ENCODE data around the gene PCDHGB5.
A peak's percentile ranks its signal among the peaks of the same experiment; 100 is the strongest.
"Not testable (repeated sequence)": the region's sequence is repeated elsewhere in the genome, so short reads cannot be mapped to it uniquely, and the experiment has no call there.

Gene PCDHGB5

DNA sequence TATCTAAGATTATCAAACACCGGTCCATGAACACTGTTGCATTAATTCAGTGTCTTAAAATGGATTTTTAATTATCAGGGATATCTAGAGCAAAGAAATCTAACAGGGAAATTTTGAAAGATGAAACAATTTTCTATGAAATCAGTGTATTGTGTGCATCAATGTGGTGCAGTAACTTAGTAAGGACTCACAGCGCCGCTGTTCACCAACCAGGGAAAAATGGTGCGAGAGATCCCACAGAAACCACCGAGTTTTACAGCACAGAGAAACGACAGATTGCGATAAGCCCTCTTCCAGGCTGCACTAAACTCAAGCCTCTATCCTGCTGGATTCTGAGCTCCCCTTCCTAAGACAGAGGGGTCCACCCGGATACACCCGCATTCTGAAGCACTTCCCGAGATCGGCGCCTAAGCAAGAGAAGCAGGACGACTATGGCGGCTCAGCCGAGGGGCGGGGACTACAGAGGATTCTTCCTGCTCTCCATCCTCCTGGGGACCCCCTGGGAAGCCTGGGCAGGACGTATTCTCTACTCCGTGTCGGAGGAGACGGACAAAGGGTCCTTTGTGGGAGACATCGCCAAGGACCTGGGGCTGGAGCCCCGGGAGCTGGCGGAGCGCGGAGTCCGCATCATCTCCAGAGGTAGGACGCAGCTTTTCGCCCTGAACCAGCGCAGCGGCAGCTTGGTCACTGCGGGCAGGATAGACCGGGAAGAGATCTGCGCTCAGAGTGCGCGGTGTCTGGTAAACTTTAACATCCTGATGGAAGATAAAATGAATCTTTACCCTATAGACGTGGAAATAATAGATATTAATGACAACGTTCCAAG is 15.1 kb upstream of the PCDHGB5 start, which contains the start of gene PCDHGA7:
TSS of gene PCDHGA7 (plus strand) at position 274 of the 826 bp plus-strand sequence. CDS start at position 432, 158 bp downstream.
- DNase-seq (ENCODE audit: low spot score): no peak

DNA sequence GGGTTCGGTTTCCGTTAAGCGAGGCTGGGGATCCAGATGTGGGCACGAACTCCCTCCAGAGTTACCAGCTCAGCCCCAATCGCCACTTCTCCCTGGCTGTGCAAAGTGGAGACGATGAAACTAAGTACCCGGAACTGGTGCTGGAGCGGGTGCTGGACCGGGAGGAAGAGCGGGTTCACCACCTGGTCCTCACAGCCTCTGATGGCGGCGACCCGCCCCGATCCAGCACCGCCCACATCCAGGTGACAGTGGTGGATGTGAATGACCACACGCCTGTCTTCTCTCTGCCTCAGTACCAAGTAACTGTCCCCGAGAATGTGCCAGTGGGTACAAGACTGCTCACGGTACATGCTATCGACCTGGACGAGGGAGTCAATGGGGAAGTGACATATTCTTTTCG is 14.4 kb upstream of the PCDHGB5 start:
- no peak for DNase-seq (ENCODE audit: low spot score)

DNA sequence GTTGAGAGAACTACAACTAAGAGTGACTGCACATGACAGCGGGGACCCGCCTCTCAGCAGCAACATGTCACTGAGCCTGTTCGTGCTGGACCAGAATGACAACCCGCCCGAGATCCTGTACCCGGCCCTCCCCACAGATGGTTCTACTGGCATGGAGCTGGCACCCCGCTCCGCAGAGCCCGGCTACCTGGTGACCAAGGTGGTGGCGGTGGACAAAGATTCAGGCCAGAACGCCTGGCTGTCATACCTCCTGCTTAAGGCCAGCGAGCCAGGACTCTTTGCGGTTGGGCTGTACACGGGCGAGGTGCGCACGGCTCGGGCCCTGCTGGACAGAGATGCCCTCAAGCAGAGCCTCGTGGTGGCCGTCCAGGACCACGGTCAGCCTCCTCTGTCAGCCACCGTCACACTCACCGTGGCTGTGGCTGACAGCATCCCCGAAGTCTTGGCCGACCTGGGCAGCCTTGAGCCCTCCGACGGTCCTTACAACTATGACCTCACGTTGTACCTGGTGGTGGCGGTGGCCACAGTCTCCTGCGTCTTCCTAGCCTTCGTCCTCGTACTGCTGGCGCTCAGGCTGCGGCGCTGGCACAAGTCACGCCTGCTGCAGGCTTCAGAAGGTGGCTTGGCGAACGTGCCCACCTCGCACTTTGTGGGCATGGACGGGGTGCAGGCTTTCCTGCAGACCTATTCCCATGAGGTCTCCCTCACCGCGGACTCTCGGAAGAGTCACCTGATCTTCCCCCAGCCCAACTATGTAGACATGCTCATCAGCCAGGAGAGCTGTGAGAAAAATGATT is 13.1 kb upstream of the PCDHGB5 start:
- DNase-seq (ENCODE audit: low spot score): no peak

DNA sequence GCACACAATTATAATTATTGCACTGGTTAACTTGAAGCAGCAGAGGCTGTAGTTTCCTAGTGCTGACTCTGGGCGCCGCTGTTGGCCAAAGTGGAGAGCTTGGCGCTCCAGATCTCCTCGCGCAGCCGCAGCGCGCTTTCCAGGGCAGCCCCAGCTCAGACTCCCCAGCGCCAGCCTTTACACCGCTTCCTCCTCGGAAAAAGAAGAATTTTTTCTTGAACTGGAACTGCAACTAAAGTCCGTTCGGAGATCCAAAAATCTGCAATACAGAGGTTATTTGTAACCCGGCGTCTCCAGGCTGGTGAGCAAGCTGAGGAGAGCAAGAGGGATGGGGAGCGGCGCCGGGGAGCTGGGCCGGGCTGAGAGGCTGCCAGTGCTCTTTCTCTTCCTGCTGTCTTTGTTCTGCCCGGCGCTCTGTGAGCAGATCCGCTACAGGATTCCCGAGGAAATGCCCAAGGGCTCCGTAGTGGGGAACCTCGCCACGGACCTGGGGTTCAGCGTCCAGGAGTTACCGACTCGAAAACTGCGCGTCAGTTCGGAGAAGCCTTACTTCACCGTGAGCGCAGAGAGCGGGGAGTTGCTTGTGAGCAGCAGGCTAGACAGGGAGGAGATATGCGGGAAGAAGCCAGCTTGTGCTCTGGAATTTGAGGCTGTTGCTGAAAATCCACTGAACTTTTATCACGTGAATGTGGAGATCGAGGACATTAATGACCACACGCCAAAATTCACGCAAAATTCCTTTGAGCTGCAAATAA is 10.0 kb upstream of the PCDHGB5 start, which contains the start of gene PCDHGB4:
TSS of gene PCDHGB4 (plus strand) at position 142 of the 755 bp plus-strand sequence. CDS start at position 329, 187 bp downstream.
- not testable (repeated sequence) for DNase-seq (ENCODE audit: low spot score)

DNA sequence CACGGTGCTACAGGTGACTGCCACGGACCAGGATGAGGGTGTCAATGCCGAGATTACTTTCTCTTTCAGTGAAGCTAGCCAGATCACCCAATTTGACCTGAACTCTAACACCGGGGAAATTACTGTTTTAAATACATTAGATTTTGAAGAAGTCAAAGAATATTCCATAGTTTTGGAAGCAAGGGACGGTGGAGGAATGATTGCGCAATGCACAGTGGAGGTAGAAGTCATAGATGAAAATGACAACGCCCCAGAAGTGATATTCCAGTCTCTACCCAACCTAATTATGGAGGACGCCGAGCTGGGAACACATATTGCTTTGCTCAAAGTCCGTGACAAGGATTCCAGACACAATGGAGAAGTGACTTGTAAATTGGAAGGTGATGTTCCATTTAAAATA is 9.1 kb upstream of the PCDHGB5 start:
- DNase-seq (ENCODE audit: low spot score): no peak

DNA sequence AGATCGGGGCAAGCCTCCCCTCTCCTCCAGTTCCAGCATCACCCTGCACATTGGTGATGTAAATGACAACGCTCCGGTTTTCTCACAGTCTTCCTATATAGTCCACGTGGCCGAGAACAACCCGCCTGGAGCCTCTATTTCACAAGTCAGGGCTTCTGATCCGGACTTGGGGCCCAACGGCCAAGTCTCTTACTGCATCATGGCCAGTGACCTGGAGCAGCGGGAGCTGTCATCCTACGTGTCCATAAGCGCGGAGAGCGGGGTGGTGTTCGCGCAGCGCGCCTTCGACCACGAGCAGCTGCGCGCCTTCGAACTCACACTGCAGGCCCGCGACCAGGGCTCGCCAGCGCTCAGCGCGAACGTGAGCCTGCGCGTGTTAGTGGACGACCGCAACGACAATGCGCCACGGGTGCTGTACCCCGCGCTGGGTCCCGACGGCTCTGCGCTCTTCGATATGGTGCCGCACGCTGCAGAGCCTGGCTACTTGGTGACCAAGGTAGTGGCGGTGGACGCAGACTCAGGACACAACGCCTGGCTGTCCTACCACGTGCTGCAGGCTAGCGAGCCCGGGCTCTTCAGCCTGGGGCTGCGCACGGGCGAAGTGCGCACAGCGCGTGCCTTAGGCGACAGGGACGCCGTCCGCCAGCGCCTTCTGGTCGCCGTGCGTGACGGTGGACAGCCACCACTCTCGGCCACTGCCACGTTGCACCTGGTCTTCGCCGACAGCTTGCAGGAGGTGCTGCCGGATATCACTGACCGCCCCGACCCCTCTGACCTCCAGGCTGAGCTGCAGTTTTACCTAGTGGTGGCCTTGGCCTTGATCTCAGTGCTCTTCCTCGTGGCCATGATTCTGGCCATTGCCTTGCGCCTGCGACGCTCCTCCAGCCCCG is 8.3 kb upstream of the PCDHGB5 start:
- no peak for DNase-seq (ENCODE audit: low spot score)

DNA sequence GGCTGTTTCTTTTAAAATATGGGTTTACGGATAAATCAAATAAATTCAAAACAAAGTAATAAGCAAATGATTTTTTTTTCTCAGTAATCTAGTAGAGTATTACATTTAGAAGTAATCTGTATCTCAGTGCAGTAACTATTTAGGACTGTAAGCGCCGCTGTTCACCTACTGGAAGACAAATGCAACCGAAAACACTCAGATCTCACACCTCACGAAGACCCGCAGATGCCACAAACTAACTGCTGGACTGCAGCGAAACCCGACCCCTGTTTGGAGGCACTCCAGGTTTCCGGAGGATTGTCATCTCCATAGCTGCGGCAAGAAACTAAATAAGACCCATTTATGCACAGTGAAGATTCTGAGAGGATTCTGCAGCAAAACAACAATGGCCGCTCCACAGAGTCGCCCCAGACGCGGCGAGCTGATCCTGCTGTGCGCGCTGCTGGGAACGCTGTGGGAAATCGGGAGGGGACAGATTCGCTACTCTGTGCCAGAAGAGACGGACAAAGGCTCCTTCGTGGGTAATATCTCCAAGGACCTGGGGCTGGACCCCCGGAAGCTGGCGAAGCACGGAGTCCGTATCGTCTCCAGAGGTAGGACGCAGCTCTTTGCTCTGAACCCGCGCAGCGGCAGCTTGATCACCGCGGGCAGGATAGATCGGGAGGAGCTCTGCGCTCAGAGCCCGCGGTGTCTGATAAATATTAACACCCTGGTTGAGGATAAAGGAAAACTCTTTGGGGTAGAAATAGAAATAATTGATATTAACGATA is 5.1 kb upstream of the PCDHGB5 start, which contains the start of gene PCDHGA8:
TSS of gene PCDHGA8 (plus strand) at position 205 of the 770 bp plus-strand sequence. CDS start at position 386, 181 bp downstream.
- no peak for DNase-seq (ENCODE audit: low spot score)

DNA sequence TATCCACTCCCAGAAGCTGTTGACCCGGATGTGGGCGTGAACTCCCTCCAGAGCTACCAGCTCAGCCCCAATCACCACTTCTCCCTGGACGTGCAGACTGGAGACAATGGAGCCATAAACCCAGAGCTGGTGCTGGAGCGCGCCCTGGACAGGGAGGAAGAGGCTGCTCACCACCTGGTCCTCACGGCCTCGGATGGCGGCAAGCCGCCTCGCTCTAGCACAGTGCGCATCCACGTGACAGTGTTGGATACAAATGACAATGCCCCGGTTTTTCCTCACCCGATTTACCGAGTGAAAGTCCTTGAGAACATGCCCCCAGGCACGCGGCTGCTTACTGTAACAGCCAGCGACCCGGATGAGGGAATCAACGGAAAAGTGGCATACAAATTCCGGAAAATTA is 4.5 kb upstream of the PCDHGB5 start:
- no peak for DNase-seq (ENCODE audit: low spot score)

DNA sequence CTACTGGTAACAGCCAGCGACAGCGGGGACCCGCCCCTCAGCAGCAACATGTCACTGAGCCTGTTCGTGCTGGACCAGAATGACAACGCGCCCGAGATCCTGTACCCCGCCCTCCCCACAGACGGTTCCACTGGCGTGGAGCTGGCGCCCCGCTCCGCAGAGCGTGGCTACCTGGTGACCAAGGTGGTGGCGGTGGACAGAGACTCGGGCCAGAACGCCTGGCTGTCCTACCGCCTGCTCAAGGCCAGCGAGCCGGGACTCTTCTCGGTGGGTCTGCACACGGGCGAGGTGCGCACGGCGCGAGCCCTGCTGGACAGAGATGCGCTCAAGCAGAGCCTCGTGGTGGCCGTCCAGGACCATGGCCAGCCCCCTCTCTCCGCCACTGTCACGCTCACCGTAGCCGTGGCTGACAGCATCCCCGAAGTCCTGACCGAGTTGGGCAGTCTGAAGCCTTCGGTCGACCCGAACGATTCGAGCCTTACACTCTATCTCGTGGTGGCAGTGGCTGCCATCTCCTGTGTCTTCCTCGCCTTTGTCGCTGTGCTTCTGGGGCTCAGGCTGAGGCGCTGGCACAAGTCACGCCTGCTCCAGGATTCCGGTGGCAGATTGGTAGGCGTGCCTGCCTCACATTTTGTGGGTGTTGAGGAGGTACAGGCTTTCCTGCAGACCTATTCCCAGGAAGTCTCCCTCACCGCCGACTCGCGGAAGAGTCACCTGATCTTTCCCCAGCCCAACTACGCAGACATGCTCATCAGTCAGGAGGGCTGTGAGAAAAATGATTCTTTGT is 3.2 kb upstream of the PCDHGB5 start:
- DNase-seq (ENCODE audit: low spot score): not testable (repeated sequence)

DNA sequence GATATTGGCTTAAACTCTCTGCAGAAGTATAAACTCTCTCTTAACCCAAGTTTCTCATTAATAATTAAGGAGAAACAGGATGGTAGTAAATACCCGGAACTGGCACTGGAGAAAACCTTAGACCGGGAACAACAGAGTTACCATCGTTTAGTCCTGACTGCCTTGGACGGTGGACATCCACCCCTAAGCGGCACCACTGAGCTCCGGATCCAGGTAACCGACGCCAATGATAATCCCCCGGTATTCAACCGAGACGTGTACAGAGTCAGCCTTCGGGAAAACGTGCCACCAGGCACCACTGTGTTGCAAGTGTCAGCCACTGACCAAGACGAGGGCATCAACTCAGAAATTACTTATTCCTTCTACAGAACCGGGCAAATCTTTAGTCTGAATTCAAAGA is 861 bp downstream of the PCDHGB5 start:
- no peak for DNase-seq (ENCODE audit: low spot score)

DNA sequence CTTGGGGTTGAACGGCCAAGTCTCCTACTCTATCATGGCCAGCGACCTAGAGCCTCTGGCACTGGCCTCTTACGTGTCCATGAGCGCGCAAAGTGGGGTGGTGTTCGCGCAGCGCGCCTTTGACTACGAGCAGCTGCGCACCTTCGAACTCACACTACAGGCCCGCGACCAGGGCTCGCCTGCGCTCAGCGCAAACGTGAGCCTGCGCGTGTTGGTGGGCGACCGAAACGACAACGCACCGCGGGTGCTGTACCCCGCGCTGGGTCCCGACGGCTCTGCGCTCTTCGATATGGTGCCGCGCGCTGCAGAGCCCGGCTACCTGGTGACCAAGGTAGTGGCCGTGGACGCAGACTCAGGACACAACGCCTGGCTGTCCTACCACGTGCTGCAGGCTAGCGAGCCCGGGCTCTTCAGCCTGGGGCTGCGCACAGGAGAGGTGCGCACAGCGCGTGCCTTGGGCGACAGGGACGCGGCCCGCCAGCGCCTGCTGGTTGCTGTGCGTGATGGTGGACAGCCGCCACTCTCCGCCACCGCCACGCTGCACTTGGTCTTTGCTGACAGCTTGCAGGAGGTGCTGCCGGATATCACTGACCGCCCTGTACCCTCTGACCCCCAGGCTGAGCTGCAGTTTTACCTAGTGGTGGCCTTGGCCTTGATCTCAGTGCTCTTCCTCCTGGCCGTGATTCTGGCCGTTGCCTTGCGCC is 2.0 kb downstream of the PCDHGB5 start:
- DNase-seq (ENCODE audit: low spot score): no peak

DNA sequence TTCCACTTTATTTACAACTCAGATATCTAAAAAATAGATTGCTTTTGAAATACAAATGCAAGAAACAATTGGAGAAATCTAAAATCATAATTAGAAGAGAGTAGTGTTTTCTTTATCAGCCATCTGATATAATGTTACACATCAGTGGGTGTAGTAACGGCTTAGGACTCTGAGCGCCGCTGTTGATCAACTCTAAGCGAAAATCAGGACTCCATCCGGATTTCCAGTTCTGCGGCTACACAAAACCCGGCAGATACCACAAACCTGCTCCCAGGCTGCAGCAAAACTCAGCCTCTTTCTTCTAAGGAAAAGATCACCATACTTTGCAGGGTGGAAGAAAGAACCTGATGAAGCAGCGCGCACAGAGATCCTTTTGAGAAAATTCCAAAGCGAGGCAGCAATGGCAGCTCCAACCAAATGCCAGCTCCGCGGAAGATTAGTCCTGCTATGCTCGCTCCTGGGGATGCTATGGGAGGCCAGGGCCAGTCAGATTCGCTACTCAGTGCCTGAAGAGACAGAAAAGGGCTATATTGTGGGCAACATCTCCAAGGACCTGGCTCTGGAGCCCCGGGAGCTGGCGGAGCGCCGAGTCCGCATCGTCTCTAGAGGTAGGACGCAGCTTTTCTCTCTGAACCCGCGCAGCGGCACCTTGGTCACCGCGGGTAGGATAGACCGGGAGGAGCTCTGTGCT is 5.0 kb downstream of the PCDHGB5 start, which contains the start of gene PCDHGA9:
TSS of gene PCDHGA9 (plus strand) at position 226 of the 691 bp plus-strand sequence. CDS start at position 401, 175 bp downstream.
- DNase-seq (ENCODE audit: low spot score): peak; percentile 36

DNA sequence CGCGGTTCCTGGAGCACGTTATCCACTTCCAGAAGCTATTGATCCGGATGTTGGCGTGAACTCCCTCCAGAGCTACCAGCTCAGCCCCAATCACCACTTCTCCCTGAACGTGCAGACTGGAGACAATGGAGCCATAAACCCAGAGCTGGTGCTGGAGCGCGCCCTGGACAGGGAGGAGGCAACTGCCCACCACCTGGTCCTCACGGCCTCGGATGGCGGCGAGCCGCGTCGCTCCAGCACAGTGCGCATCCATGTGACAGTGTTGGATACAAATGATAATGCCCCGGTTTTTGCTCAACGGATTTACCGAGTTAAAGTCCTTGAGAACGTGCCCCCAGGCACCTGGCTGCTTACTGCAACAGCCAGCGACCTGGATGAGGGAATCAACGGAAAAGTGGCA is 5.6 kb downstream of the PCDHGB5 start:
- DNase-seq (ENCODE audit: low spot score): no peak

DNA sequence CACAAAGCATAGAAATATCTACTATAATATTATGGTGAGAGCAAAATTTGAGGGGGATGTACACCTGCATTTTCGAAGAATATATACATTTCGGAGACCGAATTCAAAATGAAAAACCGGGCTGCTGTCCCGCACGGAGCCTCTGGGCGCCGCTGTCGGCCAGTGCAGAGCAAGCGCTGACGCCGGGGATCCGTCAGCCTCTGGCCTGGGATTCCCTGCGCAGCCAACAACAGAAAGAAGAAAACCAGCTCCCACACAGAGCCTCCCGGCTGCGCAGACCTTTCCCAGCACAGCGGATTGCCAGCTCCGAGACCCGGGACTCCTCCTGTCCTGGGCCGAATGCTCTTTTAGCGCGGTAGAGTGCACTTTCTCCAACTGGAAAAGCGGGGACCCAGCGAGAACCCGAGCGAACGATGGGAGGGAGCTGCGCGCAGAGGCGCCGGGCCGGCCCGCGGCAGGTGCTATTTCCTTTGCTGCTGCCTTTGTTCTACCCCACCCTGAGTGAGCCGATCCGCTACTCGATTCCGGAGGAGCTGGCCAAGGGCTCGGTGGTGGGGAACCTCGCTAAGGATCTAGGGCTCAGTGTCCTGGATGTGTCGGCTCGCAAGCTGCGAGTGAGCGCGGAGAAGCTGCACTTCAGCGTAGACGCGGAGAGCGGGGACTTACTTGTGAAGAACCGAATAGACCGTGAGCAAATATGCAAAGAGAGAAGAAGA is 10.2 kb downstream of the PCDHGB5 start, which contains the start of gene PCDHGB6:
TSS of gene PCDHGB6 (plus strand) at position 232 of the 716 bp plus-strand sequence. CDS start at position 414, 182 bp downstream.
- DNase-seq (ENCODE audit: low spot score): not testable (repeated sequence)

DNA sequence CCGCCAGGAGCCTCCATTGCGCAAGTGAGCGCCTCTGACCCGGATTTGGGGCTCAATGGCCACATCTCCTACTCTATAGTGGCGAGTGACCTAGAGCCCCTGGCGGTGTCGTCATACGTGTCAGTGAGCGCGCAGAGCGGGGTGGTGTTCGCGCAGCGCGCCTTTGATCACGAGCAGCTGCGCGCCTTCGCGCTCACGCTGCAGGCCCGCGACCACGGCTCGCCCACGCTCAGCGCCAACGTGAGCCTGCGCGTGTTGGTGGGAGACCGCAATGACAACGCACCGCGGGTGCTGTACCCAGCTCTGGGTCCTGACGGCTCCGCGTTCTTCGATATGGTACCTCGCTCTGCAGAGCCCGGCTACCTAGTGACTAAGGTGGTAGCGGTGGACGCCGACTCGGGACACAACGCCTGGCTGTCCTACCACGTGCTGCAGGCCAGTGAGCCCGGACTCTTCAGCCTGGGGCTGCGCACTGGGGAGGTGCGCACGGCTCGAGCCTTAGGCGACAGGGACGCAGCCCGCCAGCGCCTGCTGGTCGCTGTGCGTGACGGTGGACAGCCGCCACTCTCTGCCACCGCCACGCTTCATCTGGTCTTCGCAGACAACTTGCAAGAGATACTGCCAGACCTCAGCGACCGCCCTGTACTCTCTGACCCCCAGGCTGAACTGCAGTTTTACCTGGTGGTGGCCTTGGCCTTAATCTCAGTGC is 12.0 kb downstream of the PCDHGB5 start:
- DNase-seq (ENCODE audit: low spot score): no peak

DNA sequence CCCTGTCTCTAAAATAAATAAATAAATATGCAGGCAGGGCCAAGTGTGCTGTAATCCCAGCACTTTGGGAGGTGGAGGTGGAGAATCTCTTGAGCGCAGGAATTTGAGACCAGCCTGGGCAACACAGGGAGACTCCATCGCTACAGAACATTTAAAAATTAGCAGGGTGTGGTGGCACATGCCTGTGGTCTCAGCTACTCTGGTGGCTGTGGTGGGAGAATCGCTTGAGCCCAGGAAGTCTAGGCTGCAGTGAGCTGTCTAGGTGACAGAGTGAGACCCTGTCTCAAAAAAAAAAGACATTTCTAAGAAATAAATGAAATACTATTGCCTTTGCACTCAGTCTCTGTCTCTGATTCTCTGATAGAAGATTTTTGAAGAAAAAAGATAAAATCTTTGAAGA is 13.8 kb downstream of the PCDHGB5 start:
- DNase-seq (ENCODE audit: low spot score): no peak
